Spleen (tissue), 11 donors: Measurements from ENCODE around the gene CCDC170. TPM values are rescaled to one million over a fixed set of nuclear protein-coding genes. Genes with fewer than 3 reads are reported as not detected.

Experiments used
- DNase-seq: peaks from one replicate; pipeline ENCODE4 v3.0.0-alpha.2; 2020
- H3K27ac ChIP-seq, 8 donors: fragments of 200-600 bp; sonication (generic) in 7 of 8; 1 replicate in 4 of 8; 2 replicates in 4 of 8; pipeline versions ENCODE4 v1.5.0 to v1.8.0; 2016 to 2021; ENCODE audit warnings: inconsistent platforms in 4 of 8, mild to moderate bottlenecking in 4 of 8, moderate library complexity in 1 of 8
- H3K27me3 ChIP-seq, 7 donors: fragments of 200-600 bp; sonication (generic) in 6 of 7; replicated peaks in 1 of 7; 1 replicate in 4 of 7; 2 replicates in 3 of 7; pipeline versions ENCODE4 v1.5.0 to v1.8.0; 2016 to 2021; ENCODE audit warnings: inconsistent platforms in 3 of 7, mild to moderate bottlenecking in 1 of 7
- H3K36me3 ChIP-seq, 6 donors: fragments of 200-600 bp; sonication (generic) in 5 of 6; 1 replicate in 4 of 6; 2 replicates in 2 of 6; pipeline versions ENCODE4 v1.5.0 to v1.8.0; 2016 to 2021; ENCODE audit warnings: inconsistent platforms in 2 of 6
- H3K4me1 ChIP-seq, 6 donors: fragments of 200-600 bp; sonication (generic) in 5 of 6; 1 replicate in 3 of 6; 2 replicates in 3 of 6; pipeline versions ENCODE4 v1.5.0 to v1.8.0; 2016 to 2021; ENCODE audit warnings: inconsistent platforms in 3 of 6
- H3K4me3 ChIP-seq, 8 donors: fragments of 200-600 bp; sonication (generic) in 7 of 8; 1 replicate in 4 of 8; 2 replicates in 4 of 8; pipeline versions ENCODE4 v1.5.0 to v1.8.0; 2016 to 2021; ENCODE audit warnings: inconsistent platforms in 4 of 8, mild to moderate bottlenecking in 4 of 8, moderate library complexity in 2 of 8
- H3K9me3 ChIP-seq, 8 donors: fragments of 200-600 bp; sonication (generic) in 7 of 8; 1 replicate in 4 of 8; 2 replicates in 4 of 8; pipeline versions ENCODE4 v1.5.0 to v1.8.0; 2016 to 2021; ENCODE audit warnings: inconsistent platforms in 4 of 8
- CTCF ChIP-seq, 11 experiments: fragments of 200-600 bp in 7 of 11; fragments of 450-650 bp in 4 of 11; sonication (generic) in 4 of 11; IDR thresholded peaks in 8 of 11; conservative IDR thresholded peaks in 3 of 11; 1 replicate in 7 of 11; 2 replicates in 4 of 11; pipeline versions ENCODE4 v1.4.0 to v1.8.0; 2016 to 2021; ENCODE audit warnings: antibody characterized with exemption in 11 of 11, inconsistent platforms in 4 of 11, mild to moderate bottlenecking in 1 of 11
- POLR2A ChIP-seq, 3 donors: fragments of 450-650 bp; IDR thresholded peaks; one replicate each; pipeline ENCODE4 v1.5.1; 2017; ENCODE audit warnings: antibody characterized with exemption in 3 of 3, mild to moderate bottlenecking in 1 of 3
- POLR2AphosphoS5 ChIP-seq, 3 donors: sonication (generic); formaldehyde crosslinking; IDR thresholded peaks; one replicate each; pipeline ENCODE4 v1.5.1; 2017; ENCODE audit warnings: antibody characterized with exemption in 3 of 3
- WGBS, 5 donors: extraction: QIAGEN DNeasy Blood & Tissue Kit in 3 of 5; methylation state at CpG; one replicate each; pipeline versions ENCODE4 v1.1.5 to v1.1.7; 2013 to 2018; 5-methylcytosine and 5-hydroxymethylcytosine counted together
- intact Hi-C: fragments of 100-400 bp; cut with DNase I; formaldehyde crosslinking; loops from one replicate; pipeline ENCODE4 v1.15.0; 2023; ENCODE audit warnings: low total_unique reads
- polyA plus RNA-seq, 3 donors: library from polyadenylated mRNA; stranded (reverse); fragments of 200-250 nt; gene quantifications; one replicate each; pipeline ENCODE4 v1.2.1, GENCODE V29; 2013
- total RNA-seq, 7 donors: library from RNA; depleted of rRNA in 3 of 7; stranded (reverse); fragments of >200 nt in 3 of 7; fragmentation: NEBNext Ultra II Directional in 4 of 7; extraction: Animal tissue kit (Norgen Biotek cat#: 25700) in 4 of 7; gene quantifications; one replicate each; pipeline versions ENCODE4 v1.1.0 to v1.2.1, GENCODE V29; 2016 to 2021
- donor health status: healthy with polysubstance abuse.
- donor health status: DM: no; HTN: no; CAD: no; lungs with moderate emphysema.
- donor health status: DM: no; HTN: no; CAD: no.
- donor health status: Bipolar disorder and iron deficiency.
- donor health status: healthy.
- donor health status: DM: no; HTN: no; CAD: no.
- donor health status: DM: yes; HTN: yes; CAD: no.

The CCDC170 gene
- total and polyA plus RNA-seq, 10 donors: 0.49 to 4.3 (median 2.2) TPM

GRCh38 chr6:151633526-151634335 lies 139.9 kb downstream of the CCDC170 start:
- Histone ChIP-seq H3K4me1 (no peaks in the 10 kb centered on the region), H3K27me3 (no peaks in the 10 kb centered on the region), H3K36me3 (no peaks in the 10 kb centered on the region), H3K27ac (no peak overlapping the region), H3K4me3 (no peak overlapping the region), H3K9me3 (peaks cover 0 to 7% (median 0%) of the 10 kb centered on the region in 8 donors)
- DNase-seq: no peak
- intact Hi-C loops: no loop called here
- no peak for TF ChIP-seq CTCF (IDR thresholded peaks at IDR 0.05 in 8 of 11, conservative IDR thresholded peaks at IDR 0.05 in 3 of 11)
- TF ChIP-seq POLR2AphosphoS5 (IDR thresholded peaks at IDR 0.05): no peak
- no peak for TF ChIP-seq POLR2A (IDR thresholded peaks at IDR 0.05)
- 82 to 97% (median 91%) methylated on average over 5 of the region's 5 CpGs for WGBS, 5 donors

DNA sequence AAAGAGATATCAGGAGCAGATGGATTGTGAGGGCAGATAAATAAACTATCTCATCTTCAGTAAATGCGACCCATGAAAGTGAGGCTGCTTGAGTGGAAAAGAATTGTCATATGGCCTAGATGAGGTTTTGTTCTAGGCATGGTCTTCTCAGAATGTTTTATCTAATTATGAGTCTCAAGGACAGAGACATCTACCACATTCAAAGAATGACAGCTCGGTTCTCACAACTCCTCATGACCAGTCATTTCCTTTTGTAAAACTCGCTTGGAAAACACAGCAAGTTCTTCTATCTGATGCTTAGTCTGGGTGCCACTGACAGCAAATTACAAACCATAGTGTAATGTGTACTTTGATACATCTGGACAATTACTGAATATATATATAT lies 140.5 kb downstream of the CCDC170 start:
- no peaks in the 10 kb centered on the region for H3K4me1 ChIP-seq
- no peak overlapping the region for H3K4me3 ChIP-seq
- no peaks in the 10 kb centered on the region for H3K36me3 ChIP-seq
- H3K27me3 ChIP-seq: no peaks in the 10 kb centered on the region
- no peak for DNase-seq
- no peak overlapping the region for H3K27ac ChIP-seq
- intact Hi-C loops: no loop called here
- peaks cover 0 to 7% (median 0%) of the 10 kb centered on the region in 8 donors for H3K9me3 ChIP-seq
- TF ChIP-seq CTCF (IDR thresholded peaks at IDR 0.05 in 8 of 11, conservative IDR thresholded peaks at IDR 0.05 in 3 of 11): no peak
- no peak for TF ChIP-seq POLR2A (IDR thresholded peaks at IDR 0.05)
- TF ChIP-seq POLR2AphosphoS5 (IDR thresholded peaks at IDR 0.05): no peak
- 70 to 86% (median 80%) methylated on average over 3 of the region's 3 CpGs for WGBS, 5 donors

DNA sequence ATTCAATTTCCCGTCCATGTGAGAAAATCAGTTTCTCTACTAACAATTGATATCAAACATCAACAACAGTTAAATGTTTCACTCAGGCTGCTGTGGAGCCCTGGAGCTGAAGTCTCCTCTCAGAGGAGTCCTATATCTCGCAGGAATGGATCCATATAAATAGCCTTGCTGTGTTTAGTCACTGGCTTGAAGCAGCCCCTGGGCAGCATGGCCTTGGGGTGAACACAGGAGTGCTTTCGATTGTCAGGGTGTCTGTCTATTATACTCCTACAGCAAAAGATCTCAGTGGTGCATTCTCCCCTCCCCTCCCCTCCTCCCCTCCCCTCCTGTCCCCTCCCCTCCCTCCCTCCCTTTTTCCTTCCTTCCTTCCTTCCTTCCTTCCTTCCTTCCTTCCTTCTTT lies 141.9 kb downstream of the CCDC170 start:
- H3K27ac ChIP-seq: no peak overlapping the region
- H3K4me3 ChIP-seq: no peak overlapping the region
- WGBS, 5 donors: 79 to 92% (median 89%) methylated on average over 3 of the region's 3 CpGs
- TF ChIP-seq POLR2A (IDR thresholded peaks at IDR 0.05): no peak
- no peaks in the 10 kb centered on the region for H3K27me3 ChIP-seq
- H3K36me3 ChIP-seq: no peaks in the 10 kb centered on the region
- intact Hi-C loops: no loop called here
- peaks cover 0 to 11% (median 0%) of the 10 kb centered on the region in 8 donors for H3K9me3 ChIP-seq
- no peaks in the 10 kb centered on the region for H3K4me1 ChIP-seq
- no peak for DNase-seq

- Histone ChIP-seq H3K27me3 (no peaks in the 10 kb centered on the region), H3K4me3 (no peak overlapping the region), H3K9me3 (peaks cover 0 to 11% (median 3%) of the 10 kb centered on the region in 8 donors), H3K27ac (no peak overlapping the region), H3K4me1 (no peaks in the 10 kb centered on the region), H3K36me3 (no peaks in the 10 kb centered on the region)
- no peak for DNase-seq
- 76 to 93% (median 87%) methylated on average over 3 of the region's 3 CpGs for WGBS, 5 donors
- intact Hi-C loops: no loop called here
- TF ChIP-seq POLR2AphosphoS5 (IDR thresholded peaks at IDR 0.05): no peak
- TF ChIP-seq POLR2A (IDR thresholded peaks at IDR 0.05): no peak
- no peak for TF ChIP-seq CTCF (IDR thresholded peaks at IDR 0.05 in 8 of 11, conservative IDR thresholded peaks at IDR 0.05 in 3 of 11)
Measured at GRCh38 chr6:151637814-151638213, 144.0 kb downstream of the CCDC170 start.
